Ecto neural progenitor cell (in vitro differentiated cells): Measurements from ENCODE around the gene SMAD6.

Experiments
- DNase-seq: peaks from one replicate; pipeline ENCODE4 v3.0.0-alpha.2; 2018; ENCODE audit warnings: low spot score

Gene SMAD6

DNA sequence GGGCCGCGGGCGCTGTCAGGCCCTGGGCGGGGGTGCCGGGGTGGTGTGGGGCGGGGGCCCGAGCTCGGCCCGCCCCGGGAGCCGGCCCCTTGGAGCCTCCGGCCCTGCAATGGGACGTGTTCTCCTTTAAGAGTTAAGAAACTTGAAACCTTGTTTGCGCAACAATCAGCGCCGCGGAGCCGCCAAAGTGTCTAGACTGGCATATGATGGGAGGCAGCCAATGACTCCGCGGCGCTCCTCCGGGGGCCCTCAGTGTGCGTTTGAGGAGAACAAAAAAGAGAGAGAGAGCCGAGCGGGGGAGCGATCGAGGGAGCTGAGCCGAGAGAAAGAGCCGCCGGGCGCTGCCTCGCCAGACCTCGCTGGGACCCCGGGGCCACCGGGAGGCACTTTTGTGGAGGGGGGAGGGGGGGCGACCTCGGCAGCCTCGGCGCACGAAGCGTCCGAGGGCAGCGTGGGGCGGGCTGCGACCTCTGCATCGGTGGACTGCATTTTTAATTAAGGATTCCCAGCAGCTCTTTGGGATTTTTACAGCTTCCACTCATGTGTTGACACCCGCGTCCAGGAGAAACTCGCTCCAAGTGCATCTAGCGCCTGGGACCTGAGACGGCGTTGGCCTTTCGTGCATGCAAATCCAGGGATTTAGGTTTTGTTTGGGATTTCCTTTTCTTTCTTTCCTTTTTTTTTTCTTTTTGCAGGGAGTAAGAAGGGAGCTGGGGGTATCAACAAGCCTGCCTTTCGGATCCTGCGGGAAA is at the start of gene SMAD6:
TSS of gene SMAD6 (plus strand) at position 202 of the 752 bp plus-strand sequence. CDS start 1,023 bp downstream, outside the sequence.
- peak; percentile 96 for DNase-seq

DNA sequence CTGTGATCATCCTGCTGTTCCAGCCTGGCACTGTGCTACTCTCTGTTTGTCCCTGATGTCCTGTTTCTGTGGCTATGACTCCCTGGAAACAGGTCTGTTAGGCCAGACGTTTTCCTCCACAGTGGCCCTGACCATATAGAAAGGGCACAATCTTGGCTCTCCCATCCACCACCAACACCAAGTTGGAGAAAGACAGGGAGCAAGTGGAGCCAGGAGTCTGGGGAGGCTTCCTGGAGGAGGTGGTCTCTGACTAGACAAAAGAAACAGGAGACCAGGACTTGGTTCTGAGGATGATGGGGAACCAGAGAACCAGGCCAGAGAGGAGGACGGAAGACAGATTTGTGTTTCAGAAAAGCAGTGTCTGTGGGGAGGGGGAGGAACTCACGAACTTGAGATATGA is 49.2 kb upstream of the SMAD6 start:
- no peak for DNase-seq

DNA sequence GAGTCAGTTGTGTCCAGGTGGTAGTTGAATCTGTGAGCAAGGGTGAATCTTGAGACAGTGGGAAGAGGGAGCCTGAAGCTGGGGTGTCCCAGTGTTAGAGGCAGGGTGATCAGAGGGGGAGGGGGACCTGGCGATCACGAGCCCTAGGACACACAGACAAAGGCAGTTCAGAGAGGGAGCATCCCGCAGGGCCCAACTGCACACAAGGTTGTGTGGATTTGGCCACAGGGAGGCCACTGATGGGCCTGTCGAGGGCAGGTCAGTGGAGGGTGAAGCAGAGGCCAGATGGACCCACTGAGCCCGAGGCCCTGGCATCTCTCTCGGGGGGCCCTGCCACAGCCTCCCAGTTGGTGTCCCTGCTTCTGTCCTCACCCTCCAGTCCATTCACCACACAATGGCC is 48.6 kb upstream of the SMAD6 start:
- DNase-seq = no peak

DNA sequence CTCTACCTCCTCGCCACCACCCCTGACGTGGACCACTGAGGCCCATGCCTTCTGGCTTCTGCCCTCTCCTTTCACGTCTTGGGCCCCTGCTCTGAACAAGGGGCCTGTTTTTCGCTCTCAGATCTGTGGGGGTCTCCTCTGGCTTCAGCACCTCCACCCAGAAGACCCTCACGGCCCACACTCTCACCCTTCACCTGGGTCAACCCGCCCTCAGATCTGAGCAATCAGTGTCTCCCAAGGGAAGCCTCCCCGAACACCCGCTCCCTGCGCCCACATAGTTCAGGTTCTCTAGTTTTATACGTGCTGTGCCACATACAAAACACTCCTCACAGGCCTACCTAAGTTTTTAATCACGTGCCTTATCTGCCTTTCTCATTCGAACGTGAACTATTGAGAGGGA is 48.2 kb upstream of the SMAD6 start:
- no peak for DNase-seq

DNA sequence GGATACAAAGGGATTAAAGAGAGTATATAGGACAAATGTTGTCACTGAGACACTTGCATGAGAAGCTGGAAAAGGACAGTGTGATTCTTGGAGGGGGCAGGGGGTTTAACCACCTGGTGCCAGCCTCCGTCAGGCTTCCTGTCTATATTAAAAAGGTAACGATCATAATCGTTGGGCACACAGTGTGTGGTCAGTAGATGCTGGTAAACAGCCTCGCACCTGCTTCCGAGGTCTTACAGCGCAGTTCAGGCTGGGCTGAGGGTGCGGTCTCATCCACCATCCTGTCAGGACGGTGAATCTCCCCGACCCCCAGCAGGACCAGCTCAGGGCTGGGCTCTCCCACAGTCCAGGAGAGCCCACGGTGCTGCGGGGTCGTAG is 47.7 kb upstream of the SMAD6 start:
- DNase-seq = no peak

DNA sequence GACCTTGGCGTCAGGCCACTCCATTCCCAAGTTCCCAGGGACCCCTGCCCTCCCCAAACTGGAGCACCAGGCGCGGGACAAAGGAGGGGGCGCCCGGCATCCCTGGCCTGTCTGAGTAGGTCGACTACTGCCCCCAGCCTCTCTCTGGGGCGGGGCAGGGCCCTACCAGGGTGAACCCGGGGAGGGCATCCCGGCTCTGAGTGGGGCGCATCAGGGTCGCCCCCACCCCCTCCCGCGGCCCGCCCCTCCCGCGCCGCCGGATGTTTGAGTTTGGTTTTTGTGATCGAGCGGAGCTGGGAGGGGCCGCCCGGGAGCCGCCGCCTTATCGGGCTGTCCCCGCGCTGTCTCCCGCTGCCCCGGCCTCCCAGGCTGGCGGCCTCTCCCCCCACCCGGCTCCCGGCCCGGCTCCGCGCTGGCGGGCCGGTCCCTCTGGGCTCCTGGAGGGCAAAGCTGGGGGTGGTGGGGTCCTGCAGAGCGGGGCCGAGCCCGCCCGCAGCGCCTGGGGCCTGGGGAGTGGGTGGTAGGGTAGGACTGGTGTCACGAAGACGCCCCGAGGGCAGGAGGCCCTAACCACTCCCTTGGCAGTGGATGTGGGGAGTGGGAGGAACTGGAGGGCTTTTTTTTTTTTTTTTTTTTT is 47.2 kb upstream of the SMAD6 start:
- no peak for DNase-seq

DNA sequence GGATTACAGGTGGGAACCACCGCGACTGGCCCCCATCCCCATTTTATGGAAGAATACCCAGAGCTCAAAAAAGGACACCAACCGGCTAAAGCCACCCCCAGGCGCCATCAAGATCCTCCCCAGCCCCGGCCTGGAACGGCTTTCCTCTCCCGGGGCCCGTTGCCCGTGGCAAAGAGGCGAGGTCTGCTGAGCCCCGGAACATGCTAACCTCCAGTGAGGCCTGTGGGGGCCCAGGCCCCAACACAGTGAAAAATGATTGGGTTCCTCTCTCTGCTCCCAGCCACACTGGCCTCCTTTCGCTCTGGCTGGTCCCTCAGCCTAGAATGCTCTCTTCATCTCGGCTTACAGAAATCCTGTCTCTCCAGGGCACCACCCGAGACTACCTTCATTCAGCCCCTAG is 46.5 kb upstream of the SMAD6 start:
- no peak for DNase-seq

DNA sequence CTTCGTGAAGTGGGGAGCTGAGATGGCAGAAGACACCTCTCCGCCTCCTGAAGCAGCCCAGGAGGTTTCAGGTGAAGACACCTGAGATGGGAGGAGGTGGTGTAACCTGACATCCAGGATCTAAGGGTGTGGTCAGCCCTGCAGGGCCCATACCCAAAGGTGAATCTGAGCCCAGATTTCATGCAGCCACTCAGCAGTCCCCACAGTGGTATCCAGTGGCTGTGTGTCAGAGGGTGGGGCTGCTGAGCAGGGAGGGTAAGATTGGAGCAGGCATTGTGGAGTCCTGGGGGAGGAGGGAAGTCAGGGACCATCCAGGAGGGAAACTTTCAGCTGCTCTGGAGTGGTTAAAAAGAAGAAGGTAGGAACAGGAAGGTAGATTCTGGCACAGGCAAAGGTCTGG is 46.0 kb upstream of the SMAD6 start:
- no peak for DNase-seq

DNA sequence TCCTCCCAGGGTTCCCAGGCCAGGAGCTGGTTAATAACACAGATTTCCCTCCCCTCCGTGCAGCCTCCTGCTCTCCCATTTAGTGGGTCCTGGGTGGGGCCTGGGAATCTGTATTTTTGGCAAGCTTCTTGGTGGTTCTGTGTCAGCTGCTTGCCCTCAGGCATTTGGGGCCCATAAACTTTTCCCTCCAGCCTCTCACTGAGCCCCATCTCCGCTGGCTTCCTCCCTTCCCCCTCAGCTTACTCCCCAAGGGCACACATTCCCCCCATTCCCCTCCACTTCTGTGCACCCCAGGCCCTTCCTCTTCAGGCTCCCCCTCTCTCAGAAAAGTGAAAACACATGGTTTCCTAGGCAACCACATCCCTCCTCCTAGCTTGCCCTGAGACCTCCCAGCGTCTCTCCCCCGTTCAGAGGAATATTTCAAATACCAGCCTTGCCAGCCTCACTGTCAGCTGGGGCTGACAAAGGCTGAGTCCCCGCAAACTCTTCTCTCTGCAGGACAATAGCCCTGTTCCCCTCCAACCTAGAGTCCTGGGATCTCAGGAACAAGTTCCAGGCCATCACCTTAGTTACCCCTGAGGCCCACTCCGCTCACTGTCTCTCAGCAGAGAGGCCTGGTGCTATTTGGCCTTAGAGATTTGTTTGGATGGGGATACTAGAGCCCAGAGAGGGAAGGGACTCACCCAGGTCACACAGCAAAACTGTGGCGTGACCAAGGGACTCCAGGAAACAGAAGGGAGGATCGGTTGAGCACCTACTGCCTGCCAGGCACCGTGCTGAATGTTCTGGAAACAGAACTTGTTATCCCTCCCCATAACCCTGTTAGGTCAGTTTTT is 44.6 kb upstream of the SMAD6 start:
- no peak for DNase-seq

DNA sequence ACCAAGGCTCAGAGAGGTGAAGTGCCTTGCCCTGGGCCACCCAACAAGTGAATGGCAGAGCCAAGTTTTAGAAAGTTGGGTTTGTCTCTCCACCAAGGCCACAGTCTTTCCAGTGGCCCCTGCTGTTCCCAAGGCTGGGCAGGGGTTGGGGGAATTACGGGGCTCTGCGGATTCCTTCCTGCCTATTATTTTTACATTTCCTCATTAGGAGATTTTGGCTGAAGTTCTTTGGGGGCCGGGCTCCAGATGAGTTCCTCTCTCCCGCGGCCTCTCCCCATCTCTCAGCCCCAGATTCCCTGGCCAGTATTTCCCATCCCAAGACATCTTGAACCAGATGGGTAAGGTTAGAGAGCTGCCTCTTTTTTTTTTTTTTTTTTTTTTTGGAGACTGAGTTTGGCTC is 44.0 kb upstream of the SMAD6 start:
- DNase-seq = no peak

DNA sequence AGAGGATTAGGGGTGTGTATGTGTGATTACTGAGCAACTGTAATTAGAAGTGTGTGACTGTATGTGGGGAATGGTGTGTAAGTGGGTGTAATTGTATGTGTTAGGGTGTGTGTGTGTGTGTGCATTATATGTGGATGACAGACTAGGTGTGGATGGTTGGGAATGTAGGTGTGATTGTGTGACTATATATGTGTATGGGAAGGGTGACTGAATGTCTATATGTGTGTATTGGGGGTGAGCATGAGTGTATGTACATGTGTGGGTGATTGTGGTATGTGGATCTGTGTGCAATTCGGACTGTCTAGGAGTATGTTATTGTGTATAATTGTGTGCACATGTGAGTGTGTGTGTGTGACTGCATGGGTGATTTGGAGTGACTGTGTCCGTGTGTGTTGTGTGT is 43.2 kb upstream of the SMAD6 start:
- no peak for DNase-seq

DNA sequence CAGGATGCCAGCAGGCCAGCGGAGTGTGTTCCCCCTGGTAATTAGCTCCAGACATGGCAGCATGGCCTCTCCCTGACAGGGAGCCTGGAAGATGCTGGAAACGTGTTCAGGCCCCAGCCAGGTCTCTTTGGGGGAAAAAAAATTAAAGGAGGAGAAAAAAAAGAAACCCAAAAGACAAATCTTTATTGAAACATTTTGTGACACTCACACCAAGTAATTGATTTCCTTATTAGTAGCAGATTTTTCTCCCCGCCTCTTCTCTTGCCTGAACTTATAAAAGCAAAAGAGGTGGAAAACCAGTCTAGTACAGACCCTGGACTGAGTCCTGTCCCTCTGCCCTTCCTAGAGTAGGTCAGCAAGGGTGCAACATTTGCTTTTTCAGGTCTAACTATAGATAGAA is 42.7 kb upstream of the SMAD6 start:
- DNase-seq = no peak

DNA sequence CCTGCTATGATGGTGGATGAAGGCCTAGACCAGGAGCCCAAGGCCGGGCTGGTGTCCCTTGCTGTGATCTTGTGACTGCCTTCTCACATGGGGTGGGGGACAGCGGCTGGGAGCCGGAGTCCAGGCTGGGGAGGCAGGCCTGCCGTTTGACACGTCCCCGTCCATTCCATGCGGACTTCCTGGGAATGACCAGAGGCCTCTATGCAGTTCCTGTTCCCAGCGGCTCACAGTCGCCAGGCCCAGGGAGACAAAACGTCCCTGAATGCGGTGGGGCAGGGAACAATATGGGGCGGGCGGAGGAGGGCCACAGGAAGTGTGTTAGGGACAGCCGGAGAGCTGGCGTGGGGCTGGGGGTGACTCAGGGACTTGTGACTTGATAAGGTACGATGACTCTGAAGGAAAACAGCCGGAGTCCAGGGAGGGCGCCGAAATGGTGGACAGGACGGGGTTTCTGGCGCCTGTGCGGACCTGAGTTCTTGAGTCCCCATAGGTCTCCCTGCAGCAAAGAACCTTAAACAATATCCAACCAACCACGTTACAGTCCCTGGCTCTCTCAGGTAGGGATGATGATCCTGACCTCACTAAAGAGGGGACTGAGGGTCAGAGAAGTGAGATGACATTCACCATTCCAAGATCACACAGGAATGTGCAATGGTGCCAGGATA is 40.5 kb upstream of the SMAD6 start:
- DNase-seq = no peak

DNA sequence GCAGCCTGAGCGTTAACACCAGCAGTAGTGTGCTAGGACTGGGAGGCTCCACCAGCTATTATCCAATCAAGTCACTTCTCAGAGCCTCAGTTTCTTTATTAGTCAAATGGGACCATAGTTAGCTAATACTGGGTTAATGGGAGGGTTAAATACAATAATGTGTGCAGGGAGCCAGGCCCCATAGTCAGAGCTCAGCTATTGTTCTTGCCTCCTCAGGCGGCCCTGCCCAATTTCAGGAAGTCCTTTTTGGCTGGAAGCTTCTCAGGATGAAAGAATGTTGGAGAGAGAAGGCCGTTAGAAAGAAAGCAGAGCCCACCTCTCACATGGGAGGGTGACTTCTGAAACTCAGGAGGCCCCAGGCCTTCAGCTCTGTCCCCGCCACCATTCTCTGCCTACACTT is 39.5 kb upstream of the SMAD6 start:
- DNase-seq = no peak

DNA sequence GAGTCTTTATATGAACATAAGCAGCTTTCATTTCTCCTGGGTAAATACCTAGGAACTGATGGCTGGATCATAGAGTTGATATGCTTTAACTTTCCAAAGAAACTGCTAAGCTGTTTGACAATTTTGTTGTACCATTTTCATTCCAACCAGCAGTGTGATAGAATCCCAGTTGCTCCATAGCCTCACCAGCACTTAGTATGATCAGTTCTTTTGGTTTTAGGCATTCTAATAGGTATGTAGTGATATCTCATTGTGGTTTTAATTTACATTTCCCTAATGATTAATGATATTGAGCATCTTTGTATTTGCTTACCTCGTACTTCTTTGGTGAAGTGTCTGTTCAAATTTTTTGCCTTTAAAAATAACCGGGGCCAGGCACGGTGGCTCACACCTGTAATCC is 38.4 kb upstream of the SMAD6 start:
- DNase-seq = no peak

DNA sequence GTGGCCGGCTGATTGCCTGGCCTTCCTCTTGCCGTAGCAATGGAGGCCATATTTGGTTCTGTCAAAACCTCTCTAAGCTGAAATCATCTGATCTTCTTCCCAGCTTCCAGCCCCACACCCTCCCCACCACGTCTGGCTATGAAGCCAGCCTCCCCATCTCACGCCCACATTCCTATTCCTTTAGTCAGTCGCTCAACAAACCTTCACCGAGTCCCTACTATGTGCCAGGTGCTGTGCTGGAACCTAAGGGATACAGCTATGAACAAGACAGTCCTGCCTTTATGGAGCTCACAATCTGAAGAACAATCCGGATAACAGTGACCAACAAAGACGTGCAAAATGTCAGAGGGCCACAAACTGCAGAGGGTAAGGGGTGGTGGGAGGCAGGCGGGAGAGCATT is 31.9 kb upstream of the SMAD6 start:
- DNase-seq = no peak

DNA sequence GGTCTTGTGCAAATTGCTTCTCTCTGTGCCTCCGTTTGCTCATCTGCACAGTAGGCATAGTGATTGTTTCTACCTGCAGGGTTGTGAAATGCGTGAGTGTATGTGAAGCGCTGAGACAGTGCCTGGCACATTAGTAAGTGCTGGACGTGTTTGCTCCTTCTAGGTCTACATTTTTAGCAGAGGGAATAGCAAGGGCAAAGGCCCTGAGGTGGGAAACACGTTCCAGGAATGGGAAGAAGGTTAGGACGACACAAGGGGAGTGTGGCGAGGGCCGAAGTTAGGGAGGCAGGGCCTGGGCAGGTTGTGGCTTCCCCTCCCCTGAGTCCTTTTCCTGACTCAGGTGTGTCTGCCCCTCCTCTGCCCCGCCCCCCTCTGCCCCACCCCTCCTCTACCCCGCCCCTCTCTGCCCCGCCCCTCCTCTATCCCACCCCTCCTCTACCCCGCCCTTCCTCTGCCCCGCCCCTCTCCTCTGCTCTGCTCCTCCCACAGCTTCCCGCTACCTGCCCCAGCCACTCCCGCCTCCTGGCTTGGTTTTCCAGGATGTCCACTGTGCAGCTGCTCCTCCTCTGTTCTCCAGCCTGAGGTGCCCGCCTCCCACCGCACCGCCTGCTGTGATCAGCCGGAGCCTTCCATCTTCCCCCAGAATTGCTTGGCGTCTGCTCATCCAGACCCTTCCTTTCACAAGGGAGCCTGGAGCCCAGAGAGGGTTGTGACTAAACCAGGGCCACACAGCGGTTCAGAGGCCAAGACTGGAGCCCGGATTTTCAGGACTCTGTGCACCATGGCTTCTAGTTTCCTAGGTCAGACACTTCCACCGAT is 31.1 kb upstream of the SMAD6 start:
- DNase-seq = peak; percentile 76

DNA sequence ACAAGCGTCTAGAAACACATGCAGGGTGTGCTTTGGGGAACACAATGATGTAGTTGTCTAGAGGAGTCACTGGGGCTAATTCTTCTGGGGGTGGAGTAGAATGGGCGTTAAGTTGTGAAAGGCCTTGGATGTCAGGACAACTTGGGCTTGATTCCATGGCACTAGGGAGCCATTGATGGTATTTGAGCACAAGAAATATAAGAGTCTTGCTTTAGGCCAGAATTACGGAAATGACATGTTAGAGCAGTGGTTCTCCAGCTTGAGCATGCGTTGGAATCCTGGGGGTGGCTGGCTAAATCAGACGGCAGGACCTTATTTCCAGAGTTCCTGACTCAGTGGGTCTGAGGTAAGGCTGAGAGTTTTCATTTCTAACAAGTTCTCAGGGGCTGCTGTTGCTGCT is 29.2 kb upstream of the SMAD6 start:
- no peak for DNase-seq

DNA sequence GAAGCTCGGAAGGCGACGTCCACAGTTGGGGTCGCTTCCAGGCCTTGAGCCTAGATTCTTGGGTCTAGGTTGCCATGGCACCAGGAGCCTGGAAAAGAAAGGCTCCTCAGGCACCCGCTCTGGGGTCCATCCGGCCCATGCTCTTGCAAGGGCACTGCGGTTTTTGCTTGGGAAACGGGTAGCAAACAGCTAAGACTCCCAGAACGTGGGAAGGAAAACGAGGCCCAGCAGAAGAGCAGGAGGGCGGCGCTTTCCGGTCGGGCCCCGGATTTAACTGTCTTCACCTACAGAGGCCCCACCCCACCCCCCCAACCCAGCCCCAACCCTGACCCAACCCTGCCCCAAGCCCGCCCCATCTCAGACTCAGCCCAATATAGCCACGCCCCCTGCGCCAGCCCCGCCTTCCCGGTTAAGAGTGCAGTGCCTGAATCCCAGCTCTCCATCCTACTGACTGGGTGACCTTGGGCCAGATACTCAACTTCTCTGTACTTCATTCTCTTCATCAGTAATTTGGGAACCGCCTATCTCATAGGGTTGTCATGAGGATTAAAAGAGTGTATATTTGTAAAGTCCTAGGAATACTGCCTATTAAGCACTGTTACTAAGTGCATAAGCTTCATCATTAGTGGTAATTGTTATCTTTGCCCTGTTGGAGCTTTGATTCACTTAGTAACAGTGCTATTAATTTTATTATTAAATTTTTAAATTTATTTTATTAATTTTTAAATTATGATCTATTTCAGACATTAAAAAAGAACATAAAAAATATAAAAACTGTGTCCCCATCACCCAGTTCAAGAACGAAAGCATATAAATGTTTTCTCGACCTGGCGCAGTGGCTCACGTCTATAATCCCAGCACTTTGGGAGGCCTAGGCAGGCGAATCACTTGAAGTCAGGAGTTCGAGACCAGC is 28.4 kb upstream of the SMAD6 start:
- peak; percentile 90 for DNase-seq

DNA sequence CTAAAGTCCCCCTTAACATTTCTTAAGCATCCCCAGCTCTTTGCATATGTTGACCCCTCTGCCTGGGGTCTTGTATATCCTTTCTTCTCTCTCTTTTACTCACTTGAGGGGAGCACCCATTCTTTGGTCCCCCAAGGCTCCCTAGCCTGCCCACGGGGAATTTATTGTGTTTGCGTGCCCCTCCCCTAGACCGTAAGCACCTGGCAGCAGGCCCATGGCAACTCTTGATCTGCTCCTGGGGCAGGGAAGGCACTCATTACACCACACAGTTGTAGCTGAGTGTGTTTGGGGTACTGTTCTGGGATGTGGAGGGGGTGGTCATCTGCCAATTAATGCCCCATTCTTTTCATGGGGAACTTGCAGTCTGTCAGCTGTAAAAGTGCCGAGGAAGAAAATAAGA is 27.3 kb upstream of the SMAD6 start:
- no peak for DNase-seq

DNA sequence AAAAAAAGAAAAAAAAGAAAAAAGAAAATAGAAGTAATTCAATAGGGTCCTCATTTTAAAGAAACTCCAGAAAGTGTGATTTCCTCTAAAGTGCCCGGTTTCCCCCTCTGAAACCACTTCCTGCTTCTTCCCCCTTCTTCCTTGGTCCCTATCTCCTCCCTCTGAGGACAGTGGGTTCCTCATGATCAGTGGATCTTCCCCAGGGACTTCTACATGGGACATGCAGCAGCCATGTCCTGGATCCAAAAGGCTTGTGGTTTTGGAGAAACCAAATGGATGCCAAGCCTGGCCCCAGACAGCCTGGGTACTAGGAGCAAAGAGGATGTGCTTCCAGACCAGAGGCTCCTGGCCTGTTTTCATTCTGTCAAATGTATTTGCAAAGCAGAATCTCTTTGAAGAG is 26.6 kb upstream of the SMAD6 start:
- DNase-seq = no peak
